ENCODE results near the gene FAM222B.

FAM222B gene

DNA sequence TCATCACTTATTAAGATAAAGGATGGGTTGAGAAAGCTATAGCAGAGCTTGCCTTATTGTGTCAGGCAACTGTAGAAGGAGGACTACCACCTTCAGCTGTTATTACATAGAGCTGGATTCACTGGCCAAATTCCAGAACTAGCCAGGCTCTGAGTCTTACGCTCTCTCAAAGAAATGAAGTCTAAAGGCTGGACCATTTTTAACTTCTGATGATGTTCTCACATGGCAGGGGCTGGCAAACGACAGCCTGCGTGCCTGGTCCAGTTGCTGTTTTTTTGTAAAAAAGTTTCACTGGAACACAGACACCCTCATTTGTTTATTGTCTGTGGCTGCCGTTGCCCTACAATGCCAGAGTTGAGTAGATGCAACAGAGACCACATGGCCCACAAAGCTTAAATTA is 77.6 kb downstream of the FAM222B start:
- no peak for DNase-seq

DNA sequence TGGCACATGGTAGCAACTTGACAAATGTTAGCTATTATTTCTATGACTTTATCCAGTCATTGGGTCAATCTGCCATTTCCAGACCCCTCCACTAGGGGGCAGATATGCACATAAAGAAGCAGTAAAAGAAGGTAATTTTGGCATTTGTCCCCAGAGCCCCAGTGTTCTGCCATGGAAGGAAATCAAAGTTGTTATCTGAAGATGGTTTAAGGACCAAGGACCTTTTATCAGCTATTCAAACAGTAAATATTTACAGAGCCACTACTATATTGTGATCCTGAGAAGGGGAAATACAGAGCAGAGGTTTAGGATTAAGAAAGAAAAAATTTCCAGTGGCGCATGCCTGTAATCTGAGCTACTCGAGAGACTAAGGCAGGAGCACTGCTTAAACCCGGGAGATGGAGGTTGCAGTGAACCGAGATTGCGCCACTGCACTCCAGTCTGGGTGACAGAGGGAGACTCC is 78.8 kb downstream of the FAM222B start:
- peak; percentile 75 for DNase-seq

DNA sequence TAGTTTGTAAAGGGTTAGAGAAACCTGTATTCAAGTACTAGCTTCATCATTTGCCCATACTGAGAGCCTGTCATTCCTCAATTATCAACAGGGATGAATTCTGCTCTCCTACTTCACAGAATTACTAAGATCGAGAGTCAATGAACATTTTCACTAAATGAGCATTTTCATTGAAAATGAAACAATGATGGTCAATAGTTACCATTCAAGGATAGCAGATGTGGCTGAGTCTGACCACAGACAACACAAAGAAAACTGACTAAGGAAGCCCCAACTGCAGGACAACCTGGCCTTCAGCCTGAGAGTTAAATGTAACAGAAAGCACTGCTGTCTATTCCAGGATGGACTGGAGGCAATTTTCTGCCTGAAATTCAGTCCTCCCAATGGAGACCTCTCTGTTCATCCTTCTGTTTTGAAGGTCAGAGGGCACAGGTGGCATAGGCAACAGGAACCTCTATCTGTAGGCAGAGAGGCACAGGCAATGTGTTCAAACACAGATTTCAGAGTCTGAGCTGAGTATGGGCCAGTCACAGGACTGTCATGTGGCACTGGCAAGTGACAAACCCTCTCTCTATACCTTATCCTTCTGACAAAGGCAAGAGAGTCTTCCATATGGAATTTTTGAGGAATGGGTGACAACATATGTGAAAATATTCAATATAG is 79.3 kb downstream of the FAM222B start:
- no peak for DNase-seq

DNA sequence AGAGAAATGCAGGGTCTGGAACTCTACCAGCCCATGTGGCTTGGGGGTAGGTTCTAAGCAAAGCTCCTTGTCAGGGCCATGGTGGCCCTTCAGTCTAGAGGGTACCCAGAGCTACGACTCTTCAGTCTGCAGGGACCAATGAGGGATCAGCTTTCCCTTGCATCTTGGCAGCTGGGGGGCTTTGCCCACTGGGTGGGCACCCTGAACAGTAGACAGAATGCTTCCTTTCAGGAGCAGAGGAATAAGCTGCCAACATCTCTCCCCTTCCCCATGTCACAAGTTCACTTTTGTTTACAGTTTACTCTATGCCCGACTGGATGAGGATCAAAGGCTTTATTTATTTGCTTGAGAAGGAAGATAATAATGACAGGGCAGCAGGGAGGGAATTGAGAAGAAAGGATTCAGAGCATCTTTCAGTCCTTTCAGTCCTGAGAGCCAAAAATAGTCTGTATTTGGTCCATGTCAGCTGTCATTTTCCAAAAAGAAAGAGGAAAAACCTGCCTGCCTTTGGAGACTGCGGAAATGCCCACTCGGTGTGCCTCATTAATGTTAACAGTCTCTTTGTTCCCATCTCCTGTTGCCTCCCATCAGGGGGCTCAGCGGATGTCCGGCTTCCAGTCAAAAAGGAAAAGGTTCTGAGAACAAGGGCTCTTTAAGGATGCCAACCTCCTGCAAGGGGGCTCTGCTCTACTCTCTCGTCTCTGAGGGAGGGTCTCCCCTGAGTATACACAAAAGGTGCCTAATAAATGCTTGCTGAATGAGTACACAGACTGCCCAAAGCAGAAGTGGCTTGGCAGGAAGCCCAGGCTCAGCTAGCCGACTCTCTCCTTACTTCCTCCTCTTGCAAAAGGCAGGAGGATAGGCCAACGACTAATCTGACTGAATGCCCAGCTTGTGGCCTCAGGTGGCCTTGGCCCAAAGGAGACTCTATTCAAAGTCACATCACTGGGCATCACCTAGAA is 81.7 kb downstream of the FAM222B start:
- DNase-seq: no peak

DNA sequence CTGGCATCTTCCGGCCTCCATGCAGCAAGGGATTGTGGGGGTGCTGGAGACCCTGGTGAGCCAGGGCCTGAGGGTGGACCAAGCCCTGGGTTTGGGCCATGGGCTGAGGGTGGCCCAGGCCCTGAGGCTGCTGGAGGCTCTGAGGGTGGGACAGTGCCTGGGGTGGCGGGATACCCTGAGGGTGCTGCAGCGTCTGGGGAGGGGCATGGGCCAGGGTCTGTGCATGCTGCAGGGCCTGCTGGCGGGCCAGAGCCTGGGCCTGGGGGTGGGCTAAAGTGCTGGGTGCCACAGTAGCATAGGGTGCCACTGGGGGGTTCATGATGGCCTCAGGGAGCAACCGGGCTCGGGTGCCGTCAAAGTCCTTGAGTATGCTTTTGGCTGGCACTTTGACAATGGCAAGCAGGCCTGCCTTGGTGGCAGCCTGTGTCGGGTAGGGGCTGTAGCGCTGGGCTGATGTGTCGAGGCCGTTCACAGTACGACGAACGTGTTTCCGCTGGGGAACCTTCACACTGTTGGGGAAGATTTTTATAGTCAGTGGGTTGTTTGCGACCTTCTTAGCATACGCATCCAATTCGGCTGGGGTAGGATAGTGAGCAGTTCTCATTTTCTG is 83.2 kb downstream of the FAM222B start:
- DNase-seq: no peak

DNA sequence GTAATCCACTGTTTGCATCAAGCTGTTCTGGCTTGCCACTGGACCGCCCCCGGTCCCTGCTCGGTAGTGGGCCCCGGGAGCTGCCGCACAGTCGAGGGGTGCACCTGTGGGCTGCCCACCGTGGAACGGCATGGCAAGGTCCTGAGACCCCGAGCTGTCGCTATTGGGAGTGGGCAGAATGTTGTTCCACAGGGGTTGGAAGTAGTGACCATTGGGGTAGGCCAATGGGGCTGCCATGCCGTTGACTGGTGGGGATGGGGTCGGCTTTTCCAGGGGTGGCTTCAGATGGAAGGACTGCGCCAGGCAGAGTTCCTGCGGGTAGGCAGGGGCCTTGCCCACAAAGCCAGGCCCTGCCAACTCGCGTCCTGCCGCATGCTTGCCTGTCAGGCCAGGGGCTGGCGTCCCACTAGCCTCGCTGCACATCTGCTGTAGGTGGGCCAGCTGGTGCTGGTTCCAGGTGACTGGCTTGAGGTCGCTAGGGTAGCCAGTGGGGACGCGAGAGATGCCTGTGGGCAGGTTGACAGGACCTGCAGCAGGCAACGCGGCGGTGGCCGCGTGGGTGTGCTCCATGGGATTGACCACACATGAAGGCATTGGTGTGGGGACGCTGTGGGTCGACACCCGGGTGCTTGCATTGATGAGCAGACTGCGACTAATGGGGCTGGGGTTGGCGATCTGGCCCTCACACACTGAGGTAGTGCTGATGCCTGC is 84.0 kb downstream of the FAM222B start:
- no peak for DNase-seq

DNA sequence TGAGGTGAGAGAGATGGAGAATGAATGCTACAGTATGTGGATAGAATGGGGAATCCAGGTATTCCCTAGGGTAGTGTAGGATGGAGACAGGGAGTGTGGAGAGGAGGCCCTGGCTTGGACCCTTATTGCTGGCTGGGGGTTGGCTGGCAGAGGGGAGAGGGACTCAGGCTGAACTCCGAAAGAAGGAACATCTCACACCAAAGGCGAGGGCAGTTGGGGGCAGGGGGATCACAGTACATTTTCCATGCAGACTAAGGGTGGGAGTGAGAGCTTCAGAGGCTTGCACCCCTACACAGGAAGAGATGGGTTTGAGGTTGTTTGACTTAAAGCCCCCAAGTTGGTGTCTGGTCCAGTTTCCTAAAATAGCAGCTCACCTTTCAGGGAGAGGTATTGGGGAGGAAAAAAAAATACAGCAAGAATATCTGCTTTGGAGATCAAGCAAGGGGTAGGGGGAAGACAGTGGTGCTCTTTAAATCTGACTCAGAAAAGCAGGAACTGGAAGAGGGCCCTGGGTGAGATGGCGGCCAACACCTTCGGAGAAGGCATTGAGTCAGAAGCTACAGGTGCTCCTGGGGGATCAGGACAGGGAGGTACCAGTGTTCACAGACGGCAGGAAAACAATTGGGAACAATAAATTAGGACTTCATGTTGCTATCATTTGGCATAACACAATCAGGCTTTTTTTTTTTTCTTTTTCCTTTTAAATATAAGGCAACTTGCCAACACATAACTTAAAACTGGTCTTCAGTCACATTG is 86.4 kb downstream of the FAM222B start:
- no peak for DNase-seq

DNA sequence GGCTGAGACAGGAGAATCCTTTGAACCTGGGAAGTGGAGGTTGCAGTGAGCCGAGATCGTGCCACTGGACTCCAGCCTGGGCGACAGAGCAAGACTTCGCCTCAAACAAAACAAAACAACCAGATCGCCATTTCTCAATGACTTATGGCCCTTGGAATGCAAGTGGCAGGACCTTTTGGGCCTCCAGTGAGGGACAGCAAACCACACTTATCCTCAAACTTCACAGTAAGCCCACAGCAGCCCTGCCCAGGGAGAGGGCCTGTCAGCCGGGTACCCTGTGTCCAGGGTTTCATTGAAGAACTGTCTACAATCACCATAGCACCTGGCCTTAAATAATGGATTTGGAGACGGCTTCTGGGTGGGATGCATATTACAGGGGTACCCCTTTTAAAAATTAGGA is 87.1 kb downstream of the FAM222B start:
- DNase-seq: no peak

DNA sequence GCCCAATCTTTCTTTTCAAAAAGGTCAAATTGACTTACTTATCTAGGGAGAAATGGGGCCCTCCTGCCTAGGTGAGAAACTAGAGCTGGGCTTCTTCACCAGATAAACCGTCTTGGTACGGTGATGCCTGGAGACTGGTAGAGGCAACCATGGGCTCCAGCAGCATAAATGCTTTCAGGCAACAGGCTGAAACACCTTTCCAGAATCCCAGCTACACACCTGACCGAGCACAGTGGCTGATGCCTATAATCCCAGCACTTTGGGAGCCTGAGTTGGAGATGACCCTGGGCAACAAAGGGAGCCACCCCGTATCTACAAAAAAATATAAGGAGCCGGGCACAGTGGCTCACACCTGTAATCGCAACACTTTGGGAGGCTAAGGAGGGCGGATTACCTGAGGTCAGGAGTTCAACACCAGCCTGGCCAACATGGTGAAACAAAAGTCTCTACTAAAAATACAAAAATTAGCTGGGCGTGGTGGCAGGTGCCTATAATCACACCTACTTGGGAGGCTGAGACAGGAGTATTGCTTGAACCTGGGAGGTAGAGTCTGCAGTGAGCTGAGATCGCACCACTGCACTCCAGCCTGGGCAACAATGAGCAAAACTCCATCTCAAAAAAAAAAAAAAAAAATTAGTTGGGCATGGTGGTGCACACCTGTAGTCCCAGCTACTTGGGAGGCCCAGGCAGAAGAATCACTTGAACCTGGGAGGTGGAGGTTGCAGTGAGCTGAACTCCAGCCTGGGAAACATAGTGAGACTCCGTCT is 90.8 kb downstream of the FAM222B start:
- no peak for DNase-seq

DNA sequence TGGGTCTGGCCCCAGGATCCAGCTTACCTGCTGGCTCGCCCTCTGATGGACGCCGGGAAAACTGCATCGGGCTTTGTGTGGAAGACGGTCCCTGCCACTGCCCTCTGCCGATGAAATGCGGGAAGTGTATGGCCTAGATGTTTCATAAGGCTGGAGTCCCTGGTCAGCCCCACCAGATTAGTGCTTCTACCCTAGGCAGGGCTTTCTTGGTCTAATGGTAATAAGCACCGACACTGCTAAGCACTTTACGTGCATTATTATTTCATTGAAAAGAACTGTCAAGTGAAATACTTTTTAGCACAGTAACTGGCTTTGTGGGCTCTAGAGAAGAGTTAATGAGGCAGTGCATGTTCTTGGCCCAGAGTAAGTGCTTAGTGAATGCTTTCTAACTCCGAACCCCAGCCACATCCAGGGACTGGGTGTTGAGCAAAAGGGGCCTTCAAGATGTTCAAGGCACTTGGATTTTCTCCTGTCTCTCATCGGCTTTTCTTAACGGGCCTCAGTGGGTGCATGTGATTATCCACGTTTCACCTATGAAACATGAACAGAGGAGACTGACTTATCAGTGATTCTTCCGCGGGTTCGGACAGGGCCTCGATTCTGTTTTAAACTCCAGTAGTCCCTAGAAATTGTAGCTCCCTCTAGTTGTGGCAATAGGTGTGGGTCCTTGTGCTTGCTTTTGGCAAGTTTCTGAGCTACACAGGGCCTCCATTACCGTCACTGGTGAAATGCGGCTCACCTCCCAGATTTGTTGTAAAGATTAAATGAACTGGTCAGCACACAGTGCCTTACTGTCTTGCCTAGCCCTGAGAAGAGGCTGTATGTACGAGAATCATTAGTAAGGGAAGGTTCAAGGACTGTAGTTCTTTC is 92.2 kb downstream of the FAM222B start:
- peak; percentile 89 for DNase-seq

DNA sequence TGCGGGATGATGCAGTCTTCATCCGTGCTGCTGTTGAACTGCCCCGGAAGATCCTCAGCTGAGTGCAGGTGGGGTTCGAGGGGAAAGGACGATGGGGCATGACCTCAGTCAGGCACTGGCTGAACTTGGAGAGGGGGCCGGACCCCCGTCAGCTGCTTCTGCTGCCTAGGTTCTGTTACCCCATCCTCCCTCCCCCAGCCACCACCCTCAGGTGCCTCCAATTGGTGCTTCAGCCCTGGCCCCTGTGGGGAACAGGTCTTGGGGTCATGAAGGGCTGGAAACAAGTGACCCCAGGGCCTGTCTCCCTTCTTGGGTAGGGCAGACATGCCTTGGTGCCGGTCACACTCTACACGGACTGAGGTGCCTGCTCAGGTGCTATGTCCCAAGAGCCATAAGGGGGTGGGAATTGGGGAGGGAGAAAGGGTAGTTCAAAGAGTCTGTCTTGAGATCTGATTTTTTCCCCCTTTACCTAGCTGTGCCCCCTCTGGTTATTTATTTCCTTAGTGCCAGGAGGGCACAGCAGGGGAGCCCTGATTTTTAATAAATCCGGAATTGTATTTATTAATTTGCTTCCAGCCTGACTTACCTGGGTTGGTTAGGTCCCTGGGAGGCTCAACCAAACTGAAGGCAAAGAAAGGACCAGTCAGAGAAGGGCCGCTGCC is 92.9 kb downstream of the FAM222B start:
- no peak for DNase-seq

DNA sequence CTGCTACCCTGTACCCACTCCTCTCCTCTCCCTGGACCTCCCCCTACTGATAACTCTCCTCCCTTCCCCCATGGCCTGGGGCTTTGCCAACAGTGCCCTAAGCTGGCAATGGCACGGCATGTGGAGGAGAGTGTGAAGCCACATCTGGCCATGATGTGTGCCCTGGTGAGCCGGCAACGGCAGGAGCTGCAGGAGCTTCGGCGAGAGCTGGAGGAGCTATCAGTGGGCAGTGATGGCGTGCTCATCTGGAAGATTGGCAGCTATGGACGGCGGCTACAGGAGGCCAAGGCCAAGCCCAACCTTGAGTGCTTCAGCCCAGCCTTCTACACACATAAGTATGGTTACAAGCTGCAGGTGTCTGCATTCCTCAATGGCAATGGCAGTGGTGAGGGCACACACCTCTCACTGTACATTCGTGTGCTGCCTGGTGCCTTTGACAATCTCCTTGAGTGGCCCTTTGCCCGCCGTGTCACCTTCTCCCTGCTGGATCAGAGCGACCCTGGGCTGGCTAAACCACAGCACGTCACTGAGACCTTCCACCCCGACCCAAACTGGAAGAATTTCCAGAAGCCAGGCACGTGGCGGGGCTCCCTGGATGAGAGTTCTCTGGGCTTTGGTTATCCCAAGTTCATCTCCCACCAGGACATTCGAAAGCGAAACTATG is 93.6 kb downstream of the FAM222B start:
- no peak for DNase-seq

DNA sequence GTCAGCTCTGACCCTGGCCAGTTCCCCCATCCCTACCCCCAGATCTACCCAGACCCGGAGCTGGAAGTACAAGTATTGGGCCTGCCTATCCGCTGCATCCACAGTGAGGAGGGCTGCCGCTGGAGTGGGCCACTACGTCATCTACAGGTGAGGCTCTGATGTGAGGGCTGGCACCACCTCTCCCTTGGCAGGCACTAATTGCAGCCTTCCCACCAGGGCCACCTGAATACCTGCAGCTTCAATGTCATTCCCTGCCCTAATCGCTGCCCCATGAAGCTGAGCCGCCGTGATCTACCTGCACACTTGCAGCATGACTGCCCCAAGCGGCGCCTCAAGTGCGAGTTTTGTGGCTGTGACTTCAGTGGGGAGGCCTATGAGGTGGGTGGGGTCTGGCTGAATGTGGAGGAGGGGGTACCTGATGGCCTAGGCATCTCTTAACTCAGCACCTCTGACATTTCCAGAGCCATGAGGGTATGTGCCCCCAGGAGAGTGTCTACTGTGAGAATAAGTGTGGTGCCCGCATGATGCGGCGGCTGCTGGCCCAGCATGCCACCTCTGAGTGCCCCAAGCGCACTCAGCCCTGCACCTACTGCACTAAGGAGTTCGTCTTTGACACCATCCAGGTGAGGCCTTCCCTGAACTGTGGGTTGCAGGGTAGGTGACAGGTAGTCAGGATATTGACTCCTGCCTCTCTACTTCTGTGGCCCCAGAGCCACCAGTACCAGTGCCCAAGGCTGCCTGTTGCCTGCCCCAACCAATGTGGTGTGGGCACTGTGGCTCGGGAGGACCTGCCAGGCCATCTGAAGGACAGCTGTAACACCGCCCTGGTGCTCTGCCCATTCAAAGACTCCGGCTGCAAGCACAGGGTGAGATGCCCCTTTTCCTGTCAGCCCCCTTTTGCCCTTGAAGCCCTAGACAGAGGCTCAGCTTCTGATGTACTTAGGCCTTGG is 94.5 kb downstream of the FAM222B start:
- no peak for DNase-seq

DNA sequence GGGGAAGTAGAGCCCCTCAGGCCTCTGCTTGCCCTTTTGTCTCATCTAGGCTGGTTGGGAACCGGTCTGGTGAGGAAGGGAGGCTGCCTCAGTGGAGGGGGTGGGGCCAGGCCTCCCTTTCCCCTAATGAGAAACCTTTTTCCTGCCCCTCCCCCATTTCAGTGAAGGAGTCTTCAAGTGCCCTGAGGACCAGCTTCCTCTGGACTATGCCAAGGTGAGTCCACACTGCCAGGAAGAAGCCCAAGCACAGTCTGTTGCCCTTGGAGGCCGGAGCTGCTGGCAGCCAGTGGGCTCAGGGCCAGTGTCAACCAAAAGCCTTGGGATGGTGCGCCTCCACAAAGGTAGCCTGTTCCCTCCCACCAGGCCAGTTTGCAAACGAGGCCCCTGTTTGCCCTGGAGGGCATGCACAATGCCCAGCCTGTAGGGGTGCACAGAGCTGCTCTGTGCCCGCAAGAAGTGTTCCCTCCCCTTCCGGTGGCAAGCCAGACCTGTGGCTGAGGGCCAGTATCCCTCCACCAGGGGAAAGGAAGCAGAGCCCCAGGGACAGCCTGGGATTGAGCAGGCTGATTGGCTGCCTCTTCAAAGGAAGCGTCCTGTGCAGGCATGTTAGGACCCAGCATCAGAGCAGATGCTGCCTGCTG is 95.4 kb downstream of the FAM222B start:
- no peak for DNase-seq

DNA sequence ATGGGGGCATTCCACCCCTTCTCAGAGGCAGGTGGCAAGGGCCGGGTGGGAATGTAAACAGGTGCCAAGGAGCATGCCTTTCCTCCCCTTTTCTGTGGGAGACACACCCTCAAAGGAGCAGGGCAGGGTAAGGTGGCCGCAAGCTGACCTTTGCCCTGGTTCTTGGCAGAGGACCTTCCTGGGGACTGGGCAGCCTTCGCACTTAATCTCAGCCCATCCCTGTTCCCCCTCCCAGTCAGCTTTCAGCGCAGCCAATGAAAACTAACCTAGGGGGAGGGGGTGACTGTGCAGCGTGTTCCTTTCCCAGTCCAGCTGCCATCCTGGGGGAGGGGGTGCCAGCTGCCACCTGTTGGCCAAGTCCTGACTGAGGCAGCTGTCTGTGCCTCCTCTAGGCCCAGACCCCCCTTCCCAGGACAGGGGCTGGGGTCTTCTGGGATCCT is 96.0 kb downstream of the FAM222B start:
- no peak for DNase-seq

DNA sequence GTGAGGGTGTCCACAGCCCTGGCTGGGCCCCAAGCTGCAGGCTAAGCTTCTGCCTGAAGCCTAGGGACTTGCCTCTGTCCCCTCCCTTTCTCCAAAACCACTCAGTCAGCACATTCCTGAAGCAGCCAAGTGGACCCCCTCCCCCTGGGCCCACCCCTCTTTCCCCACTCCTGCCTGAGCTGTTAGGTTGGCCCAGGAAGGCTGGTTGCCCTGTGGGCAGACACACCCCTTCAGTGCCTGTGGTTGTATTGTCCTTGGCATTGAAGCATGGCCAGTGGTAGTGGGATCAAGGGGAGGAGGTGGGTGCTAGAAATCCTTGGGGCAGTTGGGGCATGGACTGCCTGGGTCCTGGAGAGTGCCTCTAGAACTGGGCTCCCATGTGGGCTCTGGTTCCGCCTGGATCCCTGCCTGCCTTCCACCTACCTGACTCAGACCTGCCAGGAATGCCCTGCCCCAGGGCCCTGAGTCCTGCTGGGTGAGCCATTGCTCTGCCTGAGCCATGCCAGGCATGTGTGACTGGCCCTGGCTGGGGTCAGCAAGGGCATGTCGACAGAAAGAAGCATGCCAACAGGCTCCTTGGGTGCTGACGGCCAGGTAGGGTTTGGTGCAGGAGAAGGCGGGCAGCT is 96.7 kb downstream of the FAM222B start:
- no peak for DNase-seq

Measured in stimulated activated CD4-positive, alpha-beta T cell treated with anti-CD3 and anti-CD28 coated beads, Interleukin-1b, Interleukin-23, amount 100 ng/mL, for 48 hours (primary cell).